ENCODE data around the gene LMO4.

LMO4 gene

GRCh38 chr1:87307306-87307705 lies 21.4 kb upstream of the LMO4 start:
- no peak for TF ChIP-seq CTCF (conservative IDR thresholded peaks at IDR 0.05)
- H3K27ac ChIP-seq: no peak overlapping the region

GRCh38 chr1:87307931-87308330 lies 20.7 kb upstream of the LMO4 start:
- TF ChIP-seq CTCF (conservative IDR thresholded peaks at IDR 0.05): no peak
- no peak overlapping the region for H3K27ac ChIP-seq

- no peak overlapping the region for H3K27ac ChIP-seq
- TF ChIP-seq CTCF (conservative IDR thresholded peaks at IDR 0.05): no peak
Measured at GRCh38 chr1:87314091-87314490, 14.6 kb upstream of the LMO4 start.

GRCh38 chr1:87318056-87318650 lies 10.5 kb upstream of the LMO4 start:
- TF ChIP-seq CTCF (conservative IDR thresholded peaks at IDR 0.05): no peak
- H3K27ac ChIP-seq: no peak overlapping the region

GRCh38 chr1:87318806-87319205 lies 9.9 kb upstream of the LMO4 start:
- H3K27ac ChIP-seq: no peak overlapping the region
- no peak for TF ChIP-seq CTCF (conservative IDR thresholded peaks at IDR 0.05)

GRCh38 chr1:87325982-87326738 lies 2.5 kb upstream of the LMO4 start:
- peak overlapping the region; percentile 33 for H3K27ac ChIP-seq

More at GRCh38 chr1:87325982-87326738, 2.5 kb upstream of the LMO4 start:
- TF ChIP-seq CTCF (conservative IDR thresholded peaks at IDR 0.05): peak; percentile 84

Data from VCaP (cell line).